ENCODE results near the gene C6orf136. TPM values are rescaled to one million over a fixed set of nuclear protein-coding genes. Genes with fewer than 3 reads are reported as not detected.
A peak's percentile ranks its signal among the peaks of the same experiment; 100 is the strongest.

Gene C6orf136
- total and polyA plus RNA-seq, 7 donors: 7.8 to 60.8 (median 36.7) TPM

DNA sequence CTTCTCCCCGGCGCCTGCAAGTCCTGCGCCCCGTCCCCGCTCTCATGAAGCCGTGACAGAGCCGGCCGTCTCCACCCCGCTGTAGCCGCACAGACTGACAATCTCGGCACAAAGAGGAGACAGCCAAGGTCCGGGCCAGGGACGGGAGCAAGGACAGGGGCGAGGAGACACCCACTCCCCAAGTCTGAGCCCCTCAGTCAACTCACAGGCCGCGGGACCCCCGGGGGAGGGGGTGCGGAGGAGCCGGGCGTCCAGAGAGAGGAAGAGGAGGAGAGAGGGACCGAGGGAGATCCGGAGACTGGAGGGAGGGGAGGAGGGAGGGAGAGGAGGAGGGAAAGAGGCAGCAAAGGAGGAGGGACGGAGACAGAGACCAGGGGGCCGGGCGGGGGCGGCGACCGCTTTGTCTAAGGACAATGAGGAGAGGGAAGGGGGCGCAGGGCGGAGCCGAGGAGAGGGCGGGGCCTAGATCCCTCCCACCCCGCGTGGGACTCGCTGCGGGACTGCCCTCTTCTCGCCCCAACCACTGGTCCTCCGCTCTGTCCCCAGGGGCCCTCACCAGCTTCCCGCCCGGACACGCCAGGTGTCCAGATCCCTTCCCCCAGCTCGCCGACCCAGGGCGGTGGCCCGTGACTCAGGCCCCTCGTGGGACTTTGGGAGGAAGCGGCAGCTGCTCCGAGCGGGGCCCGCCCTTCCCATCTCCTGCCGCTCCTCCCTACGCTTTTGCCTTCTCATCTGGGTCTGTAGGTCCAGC is 40.1 kb downstream of the C6orf136 start:
- Histone ChIP-seq H3K36me3 (no peaks in the 10 kb centered on the region), H3K9me3 (no peaks in the 10 kb centered on the region), H3K4me3 (peak overlapping the region; percentile 63 to 87 (median 72)), H3K4me1 (peaks cover 0 to 80% (median 73%) of the 10 kb centered on the region in 4 donors), H3K27ac (peak overlapping the region; percentile 94 to 99 (median 98)), H3K27me3 (no peaks in the 10 kb centered on the region)
- intact Hi-C loops (cut with DNase I): loop anchor here (1.0 to 2.0 kb wide), 3 partner anchors 29 to 70 kb away; partner anchors contain the start of genes MRPS18B, PPP1R10 and TUBB
- DNase-seq: peak; percentile 98
- WGBS, 2 donors: 1% methylated on average over 52 of the region's 52 CpGs
- peak in 2 of 4 donors; percentile 68 to 72 for TF ChIP-seq EP300 (IDR thresholded peaks at IDR 0.05)
- TF ChIP-seq, protein P1, sequence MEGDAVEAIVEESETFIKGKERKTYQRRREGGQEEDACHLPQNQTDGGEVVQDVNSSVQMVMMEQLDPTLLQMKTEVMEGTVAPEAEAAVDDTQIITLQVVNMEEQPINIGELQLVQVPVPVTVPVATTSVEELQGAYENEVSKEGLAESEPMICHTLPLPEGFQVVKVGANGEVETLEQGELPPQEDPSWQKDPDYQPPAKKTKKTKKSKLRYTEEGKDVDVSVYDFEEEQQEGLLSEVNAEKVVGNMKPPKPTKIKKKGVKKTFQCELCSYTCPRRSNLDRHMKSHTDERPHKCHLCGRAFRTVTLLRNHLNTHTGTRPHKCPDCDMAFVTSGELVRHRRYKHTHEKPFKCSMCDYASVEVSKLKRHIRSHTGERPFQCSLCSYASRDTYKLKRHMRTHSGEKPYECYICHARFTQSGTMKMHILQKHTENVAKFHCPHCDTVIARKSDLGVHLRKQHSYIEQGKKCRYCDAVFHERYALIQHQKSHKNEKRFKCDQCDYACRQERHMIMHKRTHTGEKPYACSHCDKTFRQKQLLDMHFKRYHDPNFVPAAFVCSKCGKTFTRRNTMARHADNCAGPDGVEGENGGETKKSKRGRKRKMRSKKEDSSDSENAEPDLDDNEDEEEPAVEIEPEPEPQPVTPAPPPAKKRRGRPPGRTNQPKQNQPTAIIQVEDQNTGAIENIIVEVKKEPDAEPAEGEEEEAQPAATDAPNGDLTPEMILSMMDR (IDR thresholded peaks at IDR 0.05): no peak
- peak; percentile 82 to 97 (median 87) for TF ChIP-seq POLR2AphosphoS5 (IDR thresholded peaks at IDR 0.05)
- TF ChIP-seq POLR2A (IDR thresholded peaks at IDR 0.05): peak; percentile 26 to 47

DNA sequence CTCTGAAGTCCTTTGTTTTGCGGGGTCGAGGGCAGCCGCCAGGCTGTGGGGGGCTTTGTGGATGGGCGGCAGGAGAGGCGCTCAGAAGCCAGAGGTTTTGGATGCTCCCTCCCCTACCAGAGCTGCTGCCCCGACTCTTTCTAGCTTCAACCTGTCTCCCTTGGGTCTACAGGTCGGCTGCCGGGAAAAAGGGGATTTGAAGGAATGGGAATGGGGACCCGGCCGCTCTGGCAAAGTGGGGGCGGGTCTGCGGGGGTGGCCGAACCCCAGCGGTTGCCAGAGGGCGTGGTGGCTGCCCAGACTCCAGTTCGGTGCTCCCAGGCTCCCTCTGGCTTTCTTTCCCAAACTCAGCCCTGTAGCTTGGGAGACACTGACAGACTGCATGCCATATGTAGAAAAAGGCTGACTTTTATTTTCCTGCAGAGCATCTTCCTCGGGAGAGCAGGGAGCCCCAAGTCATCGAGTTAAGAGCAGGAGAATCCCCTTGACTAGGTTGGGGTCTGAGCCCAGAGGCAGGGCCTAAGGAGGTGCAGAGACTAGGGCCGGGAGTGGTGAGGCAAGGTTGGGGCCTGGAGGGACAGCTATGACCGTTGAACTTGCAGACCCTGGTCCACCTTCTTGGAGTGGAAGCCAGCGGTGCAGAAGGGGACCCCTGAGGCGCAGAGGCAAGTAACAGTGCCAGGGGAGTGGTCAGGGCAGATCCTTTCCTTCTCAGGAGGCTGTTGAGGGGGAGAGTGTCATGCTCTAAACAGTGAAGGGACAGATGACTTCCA is 40.9 kb downstream of the C6orf136 start:
- Histone ChIP-seq H3K27ac (peak overlapping the region; percentile 94 to 99 (median 98)), H3K4me3 (peak overlapping the region; percentile 63 to 87 (median 72)), H3K9me3 (no peaks in the 10 kb centered on the region), H3K36me3 (no peaks in the 10 kb centered on the region), H3K4me1 (peaks cover 0 to 72% (median 65%) of the 10 kb centered on the region in 4 donors), H3K27me3 (no peaks in the 10 kb centered on the region)
- TF ChIP-seq POLR2A (IDR thresholded peaks at IDR 0.05) (no peak), POLR2AphosphoS5 (IDR thresholded peaks at IDR 0.05) (no peak)
- TF ChIP-seq, protein P1 (IDR thresholded peaks at IDR 0.05): peak in 1 of 4 experiments; percentile 28
- 21 to 23% methylated on average over 22 of the region's 22 CpGs for whole genome bisulfite sequencing, 2 donors
- DNase-seq: peak; percentile 73
- intact Hi-C loops (cut with DNase I): loop anchor here (1.0 to 2.0 kb wide), 2 partner anchors 28 to 71 kb away; partner anchors contain the start of genes MRPS18B and PPP1R10

DNA sequence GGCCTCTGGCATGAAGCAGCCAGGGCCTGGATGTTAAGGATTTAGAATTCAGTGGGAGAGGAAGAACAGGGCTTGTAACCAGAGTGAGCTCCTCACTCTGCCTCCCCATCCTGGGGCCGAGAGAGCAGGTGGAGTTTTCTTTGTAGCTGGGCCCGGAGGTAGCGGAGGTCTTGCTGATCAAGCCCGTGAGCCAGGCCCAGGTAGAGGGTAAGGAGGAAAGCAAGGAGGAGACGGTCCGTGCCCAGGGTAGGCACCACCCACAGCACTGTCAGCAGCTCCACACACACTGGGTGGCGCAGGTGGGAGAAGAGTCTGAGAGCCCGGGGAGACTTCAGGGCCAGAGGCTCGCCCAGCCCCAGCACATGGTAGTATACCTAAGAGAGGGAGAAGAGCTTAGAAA is 41.6 kb downstream of the C6orf136 start:
- Histone ChIP-seq H3K27me3 (no peaks in the 10 kb centered on the region), H3K36me3 (no peaks in the 10 kb centered on the region), H3K4me1 (peaks cover 0 to 65% (median 58%) of the 10 kb centered on the region in 4 donors), H3K4me3 (peak overlapping the region in 1 of 4 donors; percentile 63), H3K27ac (peak overlapping the region; percentile 94 to 99 (median 98)), H3K9me3 (no peaks in the 10 kb centered on the region)
- WGBS, 2 donors: 75 to 90% methylated on average over 9 of the region's 9 CpGs
- DNase-seq: no peak
- TF ChIP-seq POLR2A (IDR thresholded peaks at IDR 0.05) (no peak), EP300 (IDR thresholded peaks at IDR 0.05) (no peak), POLR2AphosphoS5 (IDR thresholded peaks at IDR 0.05) (no peak)
- TF ChIP-seq, protein P1 (IDR thresholded peaks at IDR 0.05): no peak
- intact Hi-C loops (cut with DNase I): no loop called here

DNA sequence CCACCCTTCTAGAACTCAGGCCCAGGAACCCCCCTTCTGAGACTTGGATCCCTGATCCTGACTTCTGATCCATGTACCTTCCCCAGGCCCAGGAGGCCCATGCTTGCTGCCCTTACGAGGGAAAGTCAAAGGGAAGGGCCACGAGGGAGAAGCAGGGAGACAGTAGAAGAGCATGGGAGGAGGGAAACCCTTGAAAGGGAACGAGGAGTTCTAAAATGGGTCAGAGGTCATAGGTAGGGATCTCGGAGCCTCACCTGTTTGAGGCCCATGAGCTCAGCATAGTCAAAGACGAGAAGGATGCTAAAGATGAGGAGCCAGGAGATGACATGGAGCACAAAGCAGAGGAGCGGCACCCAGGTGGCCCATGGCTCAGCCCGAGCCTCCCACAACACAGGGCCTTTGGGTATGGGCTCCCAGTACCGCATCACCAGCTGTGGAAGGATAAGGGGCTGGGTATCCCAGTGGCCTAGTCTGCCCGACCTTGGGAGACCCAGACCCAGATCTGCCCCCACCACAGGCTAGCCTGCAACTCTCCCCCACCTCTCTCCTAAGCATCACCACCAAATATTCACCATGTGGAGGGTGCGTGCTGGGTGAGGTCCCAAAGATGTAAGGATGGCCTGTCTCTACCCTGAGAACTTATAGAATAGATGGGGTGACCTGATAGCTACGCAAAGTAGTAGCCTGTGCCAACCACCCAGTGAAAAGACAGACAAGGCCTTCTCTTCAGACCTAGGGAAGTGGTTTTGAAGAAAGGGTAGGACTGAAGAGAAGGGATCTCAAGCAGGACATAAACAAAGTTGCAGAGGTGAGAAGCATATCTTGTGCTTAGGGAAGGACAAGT is 42.3 kb downstream of the C6orf136 start:
- Histone ChIP-seq H3K27ac (peak overlapping the region; percentile 94 to 99 (median 98)), H3K4me3 (no peak overlapping the region), H3K27me3 (no peaks in the 10 kb centered on the region), H3K9me3 (no peaks in the 10 kb centered on the region), H3K36me3 (no peaks in the 10 kb centered on the region), H3K4me1 (peaks cover 0 to 58% (median 51%) of the 10 kb centered on the region in 4 donors)
- TF ChIP-seq POLR2A (IDR thresholded peaks at IDR 0.05): no peak
- no peak for TF ChIP-seq EP300 (IDR thresholded peaks at IDR 0.05)
- no peak for TF ChIP-seq POLR2AphosphoS5 (IDR thresholded peaks at IDR 0.05)
- TF ChIP-seq, protein P1 (IDR thresholded peaks at IDR 0.05): no peak
- DNase-seq: peak; percentile 48
- intact Hi-C loops (cut with DNase I): no loop called here
- WGBS, 2 donors: 85 to 90% methylated on average over 11 of the region's 11 CpGs

All from sigmoid colon (tissue), 7 donors.